MM.1S (cell line): ENCODE data around the gene MAP3K20.

Experiments
- CTCF ChIP-seq: fragments of 300-600 bp; sonication (generic); IDR thresholded peaks from 2 replicates; pipeline ENCODE4 v1.5.1; 2016; ENCODE audit warnings: antibody characterized with exemption, low read length, mixed read lengths
- EZH2 ChIP-seq: fragments of 300-600 bp; sonication (generic); optimal IDR thresholded peaks from 2 replicates; pipeline ENCODE3; 2017; ENCODE audit warnings: low read depth, mild to moderate bottlenecking, antibody characterized with exemption, low read length, mixed read lengths
- EZH2phosphoT487 ChIP-seq: fragments of 300-600 bp; sonication (generic); IDR thresholded peaks from 2 replicates; pipeline ENCODE4 v1.6.1; 2018; ENCODE audit warnings: antibody characterized with exemption, low read length

- TF ChIP-seq CTCF = no peak
- TF ChIP-seq EZH2 = no peak
- TF ChIP-seq EZH2phosphoT487 = no peak
Measured at GRCh38 chr2:173240083-173240482, 164.4 kb downstream of the MAP3K20 start.
